PC-3 (cell line): ENCODE results near the gene SH2D1A.

ENCODE experiments used
- EZH2 ChIP-seq: fragments of 300-600 bp; sonication (generic); IDR thresholded peaks from one replicate; pipeline ENCODE4 v1.6.1; 2017; ENCODE audit warnings: antibody characterized with exemption, mild to moderate bottlenecking, low read length; ENCODE audit not compliant: unreplicated experiment
- TF ChIP-seq, protein P1 (sequence below): fragments of 300-600 bp; sonication (generic); conservative IDR thresholded peaks from 2 replicates; pipeline ENCODE4 v1.5.1; 2017; ENCODE audit warnings: antibody characterized with exemption, low read depth, mild to moderate bottlenecking, low read length

DNA sequence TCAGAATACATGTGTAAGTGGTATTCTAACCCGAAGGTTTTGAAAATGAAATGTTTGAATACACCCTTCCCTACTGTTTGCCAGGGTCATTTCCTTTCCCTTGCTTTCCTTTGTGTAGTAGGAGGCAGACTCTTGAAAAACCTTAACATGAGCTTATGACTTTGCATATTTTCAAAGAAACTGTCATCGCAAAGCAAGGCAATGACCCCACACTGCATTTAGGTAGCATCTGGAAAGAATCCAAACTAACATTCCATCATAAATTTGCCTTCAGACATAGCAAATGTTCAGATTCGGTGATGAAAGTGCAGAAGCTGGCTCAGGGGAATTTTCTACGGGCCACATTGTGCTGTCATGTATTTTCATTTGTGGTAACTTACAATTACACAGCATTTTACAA is 32.3 kb downstream of the SH2D1A start:
- TF ChIP-seq, protein P1, sequence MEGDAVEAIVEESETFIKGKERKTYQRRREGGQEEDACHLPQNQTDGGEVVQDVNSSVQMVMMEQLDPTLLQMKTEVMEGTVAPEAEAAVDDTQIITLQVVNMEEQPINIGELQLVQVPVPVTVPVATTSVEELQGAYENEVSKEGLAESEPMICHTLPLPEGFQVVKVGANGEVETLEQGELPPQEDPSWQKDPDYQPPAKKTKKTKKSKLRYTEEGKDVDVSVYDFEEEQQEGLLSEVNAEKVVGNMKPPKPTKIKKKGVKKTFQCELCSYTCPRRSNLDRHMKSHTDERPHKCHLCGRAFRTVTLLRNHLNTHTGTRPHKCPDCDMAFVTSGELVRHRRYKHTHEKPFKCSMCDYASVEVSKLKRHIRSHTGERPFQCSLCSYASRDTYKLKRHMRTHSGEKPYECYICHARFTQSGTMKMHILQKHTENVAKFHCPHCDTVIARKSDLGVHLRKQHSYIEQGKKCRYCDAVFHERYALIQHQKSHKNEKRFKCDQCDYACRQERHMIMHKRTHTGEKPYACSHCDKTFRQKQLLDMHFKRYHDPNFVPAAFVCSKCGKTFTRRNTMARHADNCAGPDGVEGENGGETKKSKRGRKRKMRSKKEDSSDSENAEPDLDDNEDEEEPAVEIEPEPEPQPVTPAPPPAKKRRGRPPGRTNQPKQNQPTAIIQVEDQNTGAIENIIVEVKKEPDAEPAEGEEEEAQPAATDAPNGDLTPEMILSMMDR = no peak
- no peak for TF ChIP-seq EZH2
